Activated CD8-positive, alpha-beta memory T cell treated with anti-CD3 and anti-CD28 coated beads, Interleukin-2, amount 50 U/mL, for 24 hours (primary cell): ENCODE results near the gene SLC25A26.
A peak's percentile ranks its signal among the peaks of the same experiment; 100 is the strongest.
"Not testable (repeated sequence)": the region's sequence is repeated elsewhere in the genome, so short reads cannot be mapped to it uniquely, and the experiment has no call there.

Experiments
- DNase-seq: peaks from one replicate; pipeline ENCODE4 v3.0.0-alpha.2; 2020; ENCODE audit errors: extremely low read depth

Gene SLC25A26

DNA sequence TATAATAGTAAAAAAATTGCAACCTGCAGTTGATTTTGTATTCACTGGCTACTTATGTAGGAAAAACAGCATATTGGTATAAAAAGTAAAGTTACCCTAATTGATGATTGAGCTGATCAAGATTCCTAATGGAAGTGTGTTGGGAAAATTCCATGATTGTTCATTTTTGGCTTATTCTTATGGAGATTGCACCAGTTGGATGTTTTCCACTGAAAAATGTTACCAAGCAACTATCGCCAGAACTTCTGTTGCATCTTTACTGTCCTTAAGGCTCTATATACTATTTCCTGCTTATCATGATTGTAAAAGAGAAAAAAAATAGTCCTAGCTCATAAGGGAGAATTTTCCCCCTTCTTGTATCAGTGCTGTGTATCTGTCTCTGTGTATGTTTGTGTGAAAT lies 48.6 kb downstream of the SLC25A26 start:
- DNase-seq = no peak

DNA sequence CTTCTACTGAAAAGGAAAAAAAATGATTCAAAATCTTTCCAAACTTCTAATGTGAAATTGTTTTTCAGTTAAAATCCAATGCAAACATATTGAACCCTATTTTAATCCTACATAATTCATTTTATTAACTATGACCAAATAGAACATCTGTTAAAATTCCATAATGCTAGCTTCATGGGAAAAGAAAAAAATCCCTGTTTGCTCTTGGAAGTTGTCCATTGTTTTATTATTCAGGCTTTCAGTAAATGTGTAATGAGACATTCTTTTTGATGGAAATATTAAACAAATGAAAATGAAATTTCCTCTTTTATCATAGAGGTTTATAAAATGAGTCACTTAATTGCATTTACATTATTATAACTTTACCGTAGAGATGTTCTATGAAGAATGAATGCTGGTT lies 49.5 kb downstream of the SLC25A26 start:
- no peak for DNase-seq

DNA sequence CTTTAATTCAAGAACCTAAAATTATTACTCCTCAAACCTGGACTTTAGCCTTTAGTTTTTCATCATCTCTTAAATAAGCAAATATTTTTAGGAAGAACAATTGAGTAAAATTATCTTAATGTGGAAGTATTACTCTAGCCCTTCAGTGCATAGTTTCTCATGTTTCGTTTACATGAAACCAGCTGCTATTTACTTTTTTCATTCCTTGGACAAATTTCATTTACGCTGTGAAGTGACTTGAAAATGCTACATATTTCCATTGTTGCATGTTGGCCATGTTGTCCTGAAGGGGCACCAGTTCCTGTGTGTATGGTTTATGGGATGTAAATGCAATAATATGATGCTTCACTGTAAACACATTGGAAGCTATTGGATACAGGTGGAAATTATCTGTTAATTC lies 49.9 kb downstream of the SLC25A26 start:
- no peak for DNase-seq

DNA sequence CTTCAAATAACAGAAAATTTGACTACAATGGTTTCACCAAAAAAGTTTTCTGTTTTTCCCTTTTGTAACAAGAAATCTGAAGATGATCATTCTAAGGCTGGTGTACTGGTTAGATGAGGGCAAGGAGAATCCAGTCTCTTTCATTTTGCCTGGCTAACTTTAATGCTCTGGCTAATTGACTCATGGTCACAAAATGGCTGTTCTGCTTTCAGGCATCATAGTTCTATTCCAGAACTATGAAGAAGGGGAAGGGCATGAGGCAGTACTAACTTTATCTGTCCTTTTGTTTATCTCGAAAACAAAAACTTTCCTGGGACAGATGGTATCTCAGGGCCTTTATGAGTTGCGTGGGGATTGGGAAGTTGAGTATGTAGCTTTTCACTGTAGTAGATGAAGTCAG lies 50.4 kb downstream of the SLC25A26 start:
- no peak for DNase-seq

DNA sequence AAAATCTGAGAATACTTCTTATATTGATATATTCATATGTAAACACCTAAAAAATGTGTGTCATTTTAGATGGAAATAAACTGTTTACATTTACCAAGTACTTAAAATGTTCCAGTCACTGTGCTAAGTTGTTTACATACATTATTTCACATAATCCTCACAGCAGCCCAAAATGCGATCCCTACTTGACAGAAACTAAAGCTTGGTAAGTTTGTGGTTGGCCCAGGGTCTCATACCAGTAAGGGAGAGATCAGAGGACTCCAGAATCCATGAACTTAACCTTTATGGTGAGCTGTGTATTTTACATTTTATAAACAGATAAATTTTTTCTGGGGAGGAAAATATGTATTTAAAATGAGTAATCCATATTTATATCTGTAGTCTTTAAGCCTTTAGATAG lies 51.2 kb downstream of the SLC25A26 start:
- no peak for DNase-seq

DNA sequence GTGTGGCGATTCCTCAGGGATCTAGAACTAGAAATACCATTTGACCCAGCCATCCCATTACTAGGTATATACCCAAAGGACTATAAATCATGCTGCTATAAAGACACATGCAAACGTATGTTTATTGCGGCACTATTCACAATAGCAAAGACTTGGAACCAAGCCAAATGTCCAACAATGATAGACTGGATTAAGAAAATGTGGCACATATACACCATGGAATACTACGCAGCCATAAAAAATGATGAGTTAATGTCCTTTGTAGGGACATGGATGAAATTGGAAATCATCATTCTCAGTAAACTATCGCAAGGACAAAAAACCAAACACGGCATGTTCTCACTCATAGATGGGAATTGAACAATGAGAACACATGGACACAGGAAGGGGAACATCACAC lies 54.0 kb downstream of the SLC25A26 start:
- DNase-seq = not testable (repeated sequence)

DNA sequence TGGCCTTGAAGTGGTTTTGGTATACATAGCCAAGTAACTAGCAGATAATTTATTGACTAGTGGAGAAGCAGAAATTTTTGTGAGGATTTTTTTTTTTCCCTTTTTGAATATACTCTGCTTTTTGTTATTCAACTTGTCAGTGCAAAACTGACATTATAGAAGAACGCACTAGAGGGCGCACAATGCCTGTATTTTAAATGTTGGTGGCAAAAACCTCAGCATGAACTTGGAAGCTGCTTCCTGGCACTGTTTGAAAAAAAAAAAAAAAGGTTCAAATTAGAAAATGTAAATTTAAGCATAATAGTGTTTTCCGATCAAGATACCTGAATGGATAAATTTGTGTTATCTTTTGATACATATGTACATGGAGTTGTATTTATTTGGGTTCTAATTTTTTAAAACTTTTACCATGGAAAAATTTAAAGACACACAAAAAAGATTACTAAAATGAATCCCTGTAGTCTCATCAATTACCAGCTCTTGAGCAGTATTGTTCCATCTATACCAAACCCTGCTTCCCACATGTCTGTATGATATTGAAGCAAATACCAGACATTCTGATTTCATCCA lies 56.0 kb downstream of the SLC25A26 start:
- DNase-seq = peak; percentile 23

DNA sequence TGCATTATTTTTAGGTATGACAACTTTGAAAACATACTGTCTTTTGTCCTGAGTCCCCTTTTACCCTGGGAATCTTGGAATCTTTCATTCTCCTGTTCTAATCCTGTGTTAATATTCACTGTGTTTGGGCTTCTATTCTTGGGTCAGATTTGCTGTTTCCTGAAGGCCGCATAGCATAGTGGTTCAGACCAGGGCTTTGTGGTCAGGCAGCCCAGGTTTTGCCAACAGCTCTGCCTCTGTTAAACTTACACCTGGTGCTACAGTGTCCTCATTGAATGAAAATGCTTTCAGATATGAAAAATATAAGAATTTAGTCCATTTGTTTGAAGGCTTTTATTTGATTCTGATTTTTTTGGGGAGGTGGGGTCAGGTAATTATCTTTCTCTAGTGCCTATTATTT lies 58.4 kb downstream of the SLC25A26 start:
- DNase-seq = no peak

DNA sequence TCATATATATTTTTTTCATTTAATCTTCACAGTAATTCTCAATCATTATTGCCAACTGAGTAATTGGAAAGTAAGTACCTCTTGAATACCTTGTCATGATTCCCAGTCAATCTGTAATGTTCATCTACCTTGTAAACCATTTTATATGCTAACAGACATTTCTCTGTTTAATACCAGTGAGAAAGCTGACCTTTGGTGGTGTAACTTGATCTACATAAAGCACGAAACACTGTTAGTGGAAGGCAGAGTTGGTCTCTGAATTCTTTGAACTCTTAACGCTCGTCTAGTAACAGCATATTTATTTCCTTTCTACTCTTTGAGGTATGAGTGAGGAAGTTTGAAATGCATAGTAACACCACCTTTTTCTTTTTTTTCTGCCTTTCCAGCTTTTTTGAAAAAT lies 59.5 kb downstream of the SLC25A26 start:
- DNase-seq = no peak

DNA sequence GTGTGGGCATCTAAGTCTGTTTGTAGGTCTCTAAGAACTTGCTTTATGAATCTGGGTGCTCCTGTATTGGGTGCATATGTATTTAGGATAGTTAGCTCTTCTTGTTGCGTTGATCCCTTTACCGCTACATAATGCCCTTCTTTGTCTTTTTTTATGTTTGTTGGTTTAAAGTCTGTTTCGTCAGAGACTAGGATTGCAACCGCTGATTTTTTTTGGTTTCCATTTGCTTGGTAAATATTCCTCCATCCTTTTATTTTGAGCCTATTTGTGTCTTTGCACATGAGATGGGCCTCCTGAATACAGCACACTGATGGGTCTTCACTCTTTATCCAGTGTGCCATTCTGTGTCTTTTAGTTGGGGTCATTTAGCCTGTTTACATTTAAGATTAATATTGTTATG lies 71.1 kb downstream of the SLC25A26 start:
- not testable (repeated sequence) for DNase-seq

DNA sequence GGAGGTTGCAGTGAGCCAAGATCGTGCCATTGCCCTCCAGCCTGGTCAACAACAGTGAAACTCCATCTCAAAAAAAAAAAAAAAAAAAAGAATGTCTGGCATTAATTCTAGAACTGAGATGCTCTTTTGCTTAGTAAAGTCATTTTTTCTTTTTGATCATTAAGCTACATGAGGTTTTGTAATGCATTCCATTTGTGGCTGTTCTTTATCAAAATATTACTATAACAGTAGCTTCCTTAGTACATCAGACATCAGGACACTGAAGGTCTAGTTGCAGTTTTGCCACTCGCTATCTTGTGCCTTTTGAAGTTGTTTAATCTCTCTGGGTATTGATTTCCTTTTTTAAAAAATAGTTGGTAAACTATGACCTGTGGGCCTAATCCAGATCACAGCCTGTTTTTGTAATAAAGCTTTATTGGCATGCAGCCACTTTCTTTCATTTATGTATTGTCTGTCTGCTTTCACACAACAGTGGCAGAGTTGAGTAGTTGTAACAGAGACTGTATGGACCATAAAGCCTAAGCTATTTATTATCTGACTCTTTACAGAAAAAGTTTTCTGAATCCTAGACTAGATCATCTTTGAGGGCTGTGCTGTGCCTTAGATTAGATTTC lies 76.6 kb downstream of the SLC25A26 start:
- no peak for DNase-seq

DNA sequence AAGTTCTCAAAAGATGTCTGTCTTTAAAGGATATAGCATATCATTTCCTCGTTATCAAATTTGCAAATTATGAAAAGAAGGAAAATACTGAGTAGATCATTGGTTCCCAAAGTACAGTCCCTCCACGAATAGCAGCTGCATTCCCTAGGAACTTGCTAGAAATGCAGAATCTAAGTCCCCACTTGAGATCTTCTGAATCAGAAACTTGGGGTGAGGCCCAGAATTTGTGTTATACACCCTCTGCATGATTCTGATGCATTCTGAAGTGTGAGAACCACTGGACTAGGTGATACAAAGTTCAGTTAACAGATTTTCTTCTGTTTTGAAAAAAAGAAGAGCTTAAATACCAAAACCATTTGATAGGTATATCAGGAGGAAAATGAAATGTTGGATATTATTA lies 77.1 kb downstream of the SLC25A26 start:
- no peak for DNase-seq

DNA sequence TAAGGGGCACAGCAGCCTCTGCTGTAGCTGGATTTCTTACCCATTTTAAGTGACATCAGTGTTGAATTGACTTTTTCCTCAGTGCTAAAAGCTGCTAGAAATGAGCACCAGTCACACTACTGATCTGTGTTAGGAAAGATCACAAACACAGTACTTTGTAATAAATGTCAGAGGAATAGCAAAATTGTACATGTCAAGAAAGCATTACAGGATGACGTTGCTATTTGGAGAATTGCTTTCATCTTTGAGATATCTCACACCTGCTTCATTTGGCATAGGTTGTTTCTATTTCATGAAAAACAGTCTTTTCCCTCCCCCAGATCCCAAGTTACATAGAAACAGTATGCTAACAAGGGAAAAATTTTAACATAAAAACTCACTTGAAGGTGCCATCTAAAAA lies 77.8 kb downstream of the SLC25A26 start:
- DNase-seq = no peak

DNA sequence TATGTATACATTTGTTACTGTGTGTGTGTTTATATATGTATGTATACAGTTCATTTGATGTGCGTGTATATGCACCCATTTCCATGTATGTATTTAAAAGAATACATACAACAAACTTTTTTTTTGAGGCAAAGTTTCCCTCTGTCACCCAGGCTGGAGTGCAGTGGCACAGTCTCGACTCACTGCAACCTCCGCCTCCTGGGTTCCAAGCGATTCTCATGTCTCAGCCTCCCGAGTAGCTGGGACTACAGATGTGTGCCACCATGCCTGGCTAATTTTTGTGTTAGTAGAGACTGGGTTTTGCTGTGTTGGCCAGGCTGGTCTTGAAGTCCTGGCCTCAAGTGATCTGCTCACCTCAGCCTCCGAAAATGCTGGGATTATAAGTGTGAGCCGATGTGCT lies 78.3 kb downstream of the SLC25A26 start:
- not testable (repeated sequence) for DNase-seq

DNA sequence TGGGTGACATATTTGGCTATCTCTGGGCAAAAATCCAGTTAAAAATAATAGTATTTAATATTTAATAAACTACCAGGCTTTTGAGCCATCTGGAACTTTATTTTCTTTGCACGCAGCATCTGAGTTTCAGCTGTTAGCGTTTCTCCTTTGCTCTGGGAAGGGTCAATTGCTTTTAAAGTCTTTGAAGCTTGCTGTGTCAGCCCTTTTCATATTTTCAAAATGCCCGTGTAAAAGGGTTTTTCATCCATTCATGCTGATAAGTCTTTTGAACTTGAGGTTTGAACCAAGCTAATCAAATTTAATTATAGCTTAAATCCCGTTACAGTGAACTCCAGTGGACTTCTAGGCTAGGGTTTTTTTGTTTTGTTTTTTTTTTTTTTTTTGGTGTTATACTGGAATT lies 79.1 kb downstream of the SLC25A26 start:
- DNase-seq = no peak

DNA sequence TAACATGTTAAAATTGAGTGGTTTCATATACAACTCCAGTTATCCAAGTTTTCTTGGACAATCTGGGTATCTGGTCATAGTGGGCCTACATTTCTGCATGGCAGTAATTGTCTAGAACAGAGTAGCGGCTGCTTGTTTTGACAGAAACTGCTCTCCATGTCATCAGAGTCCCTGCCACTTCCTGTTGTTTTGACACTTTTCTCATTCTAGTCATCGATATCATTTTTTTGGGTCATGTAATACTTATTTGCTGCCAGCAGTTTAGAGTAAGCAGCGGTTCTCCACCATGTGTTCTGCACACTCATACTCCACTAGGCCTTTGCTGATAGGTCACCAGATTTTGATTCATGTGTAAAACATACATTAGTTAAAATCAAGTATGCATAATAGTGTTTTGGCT lies 81.5 kb downstream of the SLC25A26 start:
- DNase-seq = peak; percentile 17

DNA sequence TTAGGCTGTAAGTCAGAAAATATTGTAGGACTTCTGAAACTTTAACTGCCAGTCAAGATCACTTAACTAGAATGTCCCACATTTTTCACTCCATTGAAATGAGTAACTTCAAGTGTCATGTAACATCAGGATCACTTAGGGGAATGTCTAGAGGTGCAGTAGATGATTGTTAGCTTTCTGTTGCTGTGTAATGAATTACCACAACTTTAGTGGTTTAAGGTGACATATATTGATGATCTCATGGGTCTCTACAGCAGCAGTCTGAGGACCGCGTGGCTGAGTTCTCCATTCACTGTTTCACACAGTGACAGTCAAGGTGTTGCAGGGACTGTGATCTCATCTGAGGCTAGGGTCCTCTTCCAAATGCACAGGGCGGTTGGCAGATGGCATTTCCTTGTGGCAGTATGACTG lies 82.7 kb downstream of the SLC25A26 start:
- no peak for DNase-seq

DNA sequence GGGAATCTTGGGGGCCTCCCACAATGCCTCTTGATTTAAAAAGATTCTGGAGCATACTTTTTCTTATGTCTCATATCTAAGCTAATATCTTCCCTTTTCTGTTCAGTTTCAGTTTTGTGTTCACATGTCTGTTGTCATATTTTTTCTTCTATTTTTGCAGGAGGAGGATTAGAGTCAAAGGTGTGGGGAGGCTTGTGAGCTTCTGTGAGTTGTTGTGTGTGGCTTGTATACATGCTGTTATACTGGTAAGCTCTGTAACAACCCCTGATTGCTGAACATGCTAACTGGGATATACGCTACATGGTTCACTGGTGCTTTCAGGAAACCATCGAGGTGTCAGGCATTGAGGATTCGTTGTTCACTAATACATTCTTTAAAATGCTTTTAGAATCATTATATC lies 83.5 kb downstream of the SLC25A26 start:
- no peak for DNase-seq

DNA sequence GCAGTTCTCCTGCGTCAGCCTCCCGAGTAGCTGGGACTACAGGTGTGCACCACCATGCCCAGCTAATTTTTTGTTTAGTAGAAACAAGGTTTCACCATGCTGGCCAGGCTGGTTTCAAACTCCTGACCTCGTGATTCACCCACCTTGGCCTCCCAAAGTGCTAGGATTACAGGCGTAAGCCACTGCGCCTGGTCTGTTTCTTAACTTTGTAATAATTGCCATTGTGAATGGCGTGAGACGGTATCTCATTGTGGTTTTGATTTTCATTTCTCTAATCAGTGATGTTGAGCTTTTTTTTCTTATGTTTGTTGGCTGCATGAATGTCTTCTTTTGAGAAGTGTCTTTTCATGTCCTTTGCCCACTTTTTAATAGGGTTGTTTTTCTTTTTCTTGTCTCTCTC lies 85.3 kb downstream of the SLC25A26 start:
- not testable (repeated sequence) for DNase-seq

DNA sequence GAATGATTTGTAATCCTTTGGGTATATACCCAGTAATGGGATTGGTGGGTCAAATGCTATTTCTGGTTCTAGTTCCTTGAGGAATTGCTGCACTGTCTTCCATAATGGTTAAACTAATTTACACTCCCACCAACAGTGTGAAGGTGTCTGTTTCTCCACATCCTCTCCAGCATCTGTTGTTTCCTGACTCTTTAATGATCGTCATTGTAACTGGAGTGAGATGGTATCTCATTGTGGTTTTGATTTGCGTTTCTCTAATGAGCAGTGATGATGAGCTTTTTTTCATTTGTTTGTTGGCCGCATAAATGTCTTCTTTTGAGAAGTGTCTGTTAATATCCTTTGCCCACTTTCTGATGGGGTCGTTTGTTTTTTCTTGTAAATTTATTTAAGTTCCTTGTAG lies 86.2 kb downstream of the SLC25A26 start:
- DNase-seq = not testable (repeated sequence)

DNA sequence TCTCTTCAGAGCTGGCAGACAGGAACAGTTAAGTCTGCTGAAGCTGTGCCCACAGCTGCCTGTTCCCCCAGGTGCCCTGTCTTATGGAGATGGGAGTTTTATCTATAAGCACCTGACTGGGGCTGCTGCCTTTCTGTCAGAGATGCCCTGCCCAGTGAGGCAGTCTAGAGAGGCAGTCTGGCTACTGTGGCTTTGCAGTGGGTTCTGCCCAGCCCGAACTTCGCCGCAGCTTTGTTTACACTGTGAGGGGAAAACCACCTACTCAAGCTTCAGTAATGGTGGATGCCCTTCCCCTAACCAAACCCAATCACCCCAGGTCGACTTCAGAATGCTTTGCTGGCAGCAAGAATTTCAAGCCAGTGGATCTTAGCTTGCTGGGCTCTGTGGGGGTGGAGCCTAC lies 91.2 kb downstream of the SLC25A26 start:
- no peak for DNase-seq

DNA sequence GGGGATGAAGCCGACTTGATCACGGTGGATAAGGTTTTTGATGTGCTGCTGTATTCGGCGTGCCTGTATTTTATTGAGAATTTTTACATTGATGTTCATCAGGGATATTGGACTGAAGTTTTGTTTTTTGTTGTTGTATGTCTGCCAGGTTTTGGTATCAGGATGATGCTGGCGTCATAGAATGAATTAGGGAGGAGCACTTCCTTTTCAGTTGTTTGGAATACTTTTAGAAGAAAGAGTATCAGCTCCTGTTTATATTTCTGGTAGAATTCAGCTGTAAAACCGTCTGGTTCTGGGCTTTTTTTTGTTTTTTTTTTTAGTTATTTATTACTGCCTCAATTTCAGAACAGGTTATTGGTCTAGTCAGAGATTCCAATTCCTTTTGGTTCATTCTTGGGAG lies 93.7 kb downstream of the SLC25A26 start:
- no peak for DNase-seq

DNA sequence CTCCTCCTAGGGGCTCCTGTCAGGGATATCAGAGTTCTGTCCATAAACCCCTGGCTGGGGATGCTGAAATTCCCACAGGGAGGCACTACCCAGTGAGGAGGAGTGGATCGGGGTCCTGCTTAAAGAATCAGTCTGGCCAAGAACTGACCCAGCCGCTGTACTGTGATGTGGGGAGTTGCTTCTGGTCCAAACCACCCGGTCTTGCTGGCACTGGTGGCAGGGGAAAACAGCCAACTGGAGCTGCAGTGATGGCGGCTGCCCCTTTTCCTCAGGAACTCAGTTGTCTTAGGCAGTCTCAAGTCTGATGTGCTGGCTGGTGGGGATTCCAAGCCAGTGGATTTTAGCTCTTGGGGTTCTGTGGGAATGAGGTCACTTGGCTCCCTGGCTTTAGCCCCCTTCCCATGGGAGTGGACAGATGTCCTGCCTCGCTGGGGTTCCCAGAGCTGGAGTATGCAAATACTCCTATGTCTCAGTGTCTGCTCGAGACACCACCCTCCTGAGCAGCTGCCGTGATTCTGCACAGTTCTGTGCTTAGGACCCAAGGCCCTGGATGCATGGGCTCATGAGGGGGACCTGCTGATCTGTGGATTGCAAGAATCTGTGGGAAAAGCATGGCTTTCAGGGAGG lies 97.1 kb downstream of the SLC25A26 start:
- no peak for DNase-seq

DNA sequence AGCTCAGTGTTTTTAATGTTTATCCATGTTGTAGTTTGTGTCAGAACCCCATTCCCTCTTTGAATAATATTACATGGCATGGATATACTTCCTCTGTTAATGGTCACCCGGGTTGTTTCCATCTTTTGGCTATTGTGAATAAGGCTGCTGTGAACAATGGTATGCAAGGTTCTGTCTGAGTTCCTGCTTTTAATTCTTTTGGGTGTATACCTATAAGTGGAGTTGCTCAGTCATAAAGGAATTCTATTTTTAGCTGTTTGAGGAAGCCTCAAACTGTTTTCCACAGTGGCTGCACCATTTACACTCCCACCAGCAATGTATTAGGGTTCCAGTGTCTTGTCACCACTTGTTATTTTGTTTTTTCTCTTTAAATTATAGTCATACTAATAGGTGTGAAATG lies 99.6 kb downstream of the SLC25A26 start:
- no peak for DNase-seq
